IPS-15b (cell line): ENCODE data around the gene PTPN1.

Source experiments
- H3K27me3 ChIP-seq: one replicate; pipeline ENCODE4 v1.6.1; 2013; ENCODE audit warnings: low read length; ENCODE audit not compliant: control insufficient read depth, insufficient read depth
- H3K36me3 ChIP-seq: one replicate; pipeline ENCODE4 v1.6.1; 2013; ENCODE audit warnings: low read length; ENCODE audit not compliant: control insufficient read depth, insufficient read depth
- H3K4me1 ChIP-seq: one replicate; pipeline ENCODE4 v1.6.1; 2013; ENCODE audit warnings: mild to moderate bottlenecking, low read length; ENCODE audit not compliant: control insufficient read depth, insufficient read depth
- H3K4me3 ChIP-seq: one replicate; pipeline ENCODE4 v1.5.1; 2013; ENCODE audit warnings: low read depth, low read length
- H3K9ac ChIP-seq: one replicate; pipeline ENCODE4 v1.6.1; 2013; ENCODE audit warnings: low read depth, mild to moderate bottlenecking, low read length
- H3K9me3 ChIP-seq: one replicate; pipeline ENCODE4 v1.6.1; 2013; ENCODE audit warnings: mild to moderate bottlenecking, low read length; ENCODE audit not compliant: control insufficient read depth, insufficient read depth

Gene PTPN1

GRCh38 chr20:50487397-50487796, 22.8 kb upstream of the PTPN1 start:
- no peaks in the 10 kb centered on the region for H3K36me3 ChIP-seq
- H3K9me3 ChIP-seq: no peaks in the 10 kb centered on the region
- no peak overlapping the region for H3K9ac ChIP-seq
- H3K27me3 ChIP-seq: no peaks in the 10 kb centered on the region
- no peaks in the 10 kb centered on the region for H3K4me1 ChIP-seq
- no peak overlapping the region for H3K4me3 ChIP-seq

- H3K36me3 ChIP-seq: no peaks in the 10 kb centered on the region
- no peaks in the 10 kb centered on the region for H3K9me3 ChIP-seq
- H3K9ac ChIP-seq: no peak overlapping the region
- no peaks in the 10 kb centered on the region for H3K27me3 ChIP-seq
- no peaks in the 10 kb centered on the region for H3K4me1 ChIP-seq
- no peak overlapping the region for H3K4me3 ChIP-seq
These were observed 21.9 kb upstream of the PTPN1 start for GRCh38 chr20:50488236-50488806.

- no peaks in the 10 kb centered on the region for H3K4me1 ChIP-seq
- H3K4me3 ChIP-seq: no peak overlapping the region
- H3K9ac ChIP-seq: no peak overlapping the region
- no peaks in the 10 kb centered on the region for H3K27me3 ChIP-seq
- no peaks in the 10 kb centered on the region for H3K36me3 ChIP-seq
- no peaks in the 10 kb centered on the region for H3K9me3 ChIP-seq
These were observed 19.0 kb upstream of the PTPN1 start for GRCh38 chr20:50491168-50491567.

GRCh38 chr20:50491926-50492634, 18.1 kb upstream of the PTPN1 start:
- Histone ChIP-seq H3K4me3 (no peak overlapping the region), H3K9me3 (no peaks in the 10 kb centered on the region), H3K27me3 (no peaks in the 10 kb centered on the region), H3K9ac (no peak overlapping the region), H3K36me3 (no peaks in the 10 kb centered on the region), H3K4me1 (no peaks in the 10 kb centered on the region)

- Histone ChIP-seq H3K36me3 (no peaks in the 10 kb centered on the region), H3K9ac (no peak overlapping the region), H3K4me1 (no peaks in the 10 kb centered on the region), H3K4me3 (no peak overlapping the region), H3K9me3 (no peaks in the 10 kb centered on the region), H3K27me3 (no peaks in the 10 kb centered on the region)
These were observed 16.3 kb upstream of the PTPN1 start for GRCh38 chr20:50493881-50494253.

GRCh38 chr20:50494428-50494827, 15.8 kb upstream of the PTPN1 start:
- Histone ChIP-seq H3K4me1 (no peaks in the 10 kb centered on the region), H3K36me3 (no peaks in the 10 kb centered on the region), H3K4me3 (no peak overlapping the region), H3K9me3 (no peaks in the 10 kb centered on the region), H3K27me3 (no peaks in the 10 kb centered on the region), H3K9ac (no peak overlapping the region)

- Histone ChIP-seq H3K9ac (no peak overlapping the region), H3K4me1 (no peaks in the 10 kb centered on the region), H3K9me3 (no peaks in the 10 kb centered on the region), H3K36me3 (no peaks in the 10 kb centered on the region), H3K4me3 (no peak overlapping the region), H3K27me3 (no peaks in the 10 kb centered on the region)
These were observed 13.3 kb upstream of the PTPN1 start for GRCh38 chr20:50496773-50497385.

GRCh38 chr20:50498071-50498776, 12.0 kb upstream of the PTPN1 start:
- Histone ChIP-seq H3K36me3 (no peaks in the 10 kb centered on the region), H3K9me3 (no peaks in the 10 kb centered on the region), H3K9ac (no peak overlapping the region), H3K4me1 (no peaks in the 10 kb centered on the region), H3K27me3 (no peaks in the 10 kb centered on the region), H3K4me3 (no peak overlapping the region)

- Histone ChIP-seq H3K27me3 (no peaks in the 10 kb centered on the region), H3K9me3 (no peaks in the 10 kb centered on the region), H3K4me1 (no peaks in the 10 kb centered on the region), H3K36me3 (no peaks in the 10 kb centered on the region), H3K9ac (no peak overlapping the region), H3K4me3 (no peak overlapping the region)
These were observed 10.2 kb upstream of the PTPN1 start for GRCh38 chr20:50499938-50500337.

- no peak overlapping the region for H3K9ac ChIP-seq
These were observed 8.0 kb upstream of the PTPN1 start for GRCh38 chr20:50501972-50502745.

GRCh38 chr20:50504231-50504823, 5.9 kb upstream of the PTPN1 start:
- Histone ChIP-seq H3K9me3 (no peaks in the 10 kb centered on the region), H3K4me1 (no peaks in the 10 kb centered on the region), H3K36me3 (no peaks in the 10 kb centered on the region), H3K27me3 (no peaks in the 10 kb centered on the region), H3K9ac (no peak overlapping the region), H3K4me3 (no peak overlapping the region)

More at GRCh38 chr20:50501972-50502745, 8.0 kb upstream of the PTPN1 start:
- Histone ChIP-seq H3K4me3 (no peak overlapping the region), H3K4me1 (no peaks in the 10 kb centered on the region), H3K27me3 (no peaks in the 10 kb centered on the region), H3K36me3 (no peaks in the 10 kb centered on the region), H3K9me3 (no peaks in the 10 kb centered on the region)
